SK-N-SH (cell line): ENCODE results near the gene RAB6B. TPM values are rescaled to one million over a fixed set of nuclear protein-coding genes. Genes with fewer than 3 reads are reported as not detected.

Experiments used
- CTCF ChIA-PET: fragments of 300-600, 350-600 bp; formaldehyde crosslinking; extraction: SDS; loops from one replicate; lab custom pipeline; 2021; lab: Yijun Ruan, JAX
- POLR2A ChIA-PET: fragments of 350-600 bp; sonication (Branson Sonifier 250); formaldehyde crosslinking; extraction: SDS; loops from one replicate; lab custom pipeline; 2020; ENCODE audit warnings: antibody characterized with exemption, inconsistent platforms; lab: Yijun Ruan, JAX
- DNase-seq: peaks from one replicate; pipeline ENCODE4 v3.0.0; 2012
- H2AFZ ChIP-seq: fragments of 200-600 bp; sonication (generic); 2 replicates; pipeline ENCODE4 v1.8.1; 2016; ENCODE audit warnings: antibody characterized with exemption, mild to moderate bottlenecking, low read depth
- H3F3A ChIP-seq: fragments of 200-600 bp; sonication (generic); replicated peaks from 2 replicates; pipeline ENCODE3; 2016; ENCODE audit warnings: antibody characterized with exemption, mild to moderate bottlenecking; ENCODE audit not compliant: insufficient read depth
- H3K27ac ChIP-seq, 2 experiments: fragments of 200-500 bp in 1 of 2; fragments of 200-600 bp in 1 of 2; sonication (Bioruptor generic) in 1 of 2; sonication (generic), shearing (Covaris generic) in 1 of 2; 2 replicates each; pipeline versions ENCODE4 v1.5.1 to v1.6.1; 2014 to 2016; ENCODE audit warnings: low read depth in 2 of 2, inconsistent platforms in 1 of 2, low read length in 1 of 2, mild to moderate bottlenecking in 1 of 2, mixed read lengths in 1 of 2
- H3K27me3 ChIP-seq: fragments of 200-600 bp; sonication (generic), shearing (Covaris generic); 2 replicates; pipeline ENCODE4 v1.6.1; 2016; ENCODE audit warnings: mixed run types; ENCODE audit not compliant: insufficient read depth
- H3K36me3 ChIP-seq, 2 experiments: fragments of 200-500 bp in 1 of 2; fragments of 200-600 bp in 1 of 2; sonication (Bioruptor generic) in 1 of 2; sonication (generic) in 1 of 2; replicated peaks in 1 of 2; 2 replicates each; pipeline versions ENCODE3 to v1.5.1; 2014 to 2016; ENCODE audit warnings: low read length in 1 of 2, mild to moderate bottlenecking in 1 of 2; ENCODE audit not compliant: insufficient read depth in 2 of 2, control insufficient read depth in 1 of 2
- H3K4me1 ChIP-seq, 2 experiments: fragments of 200-500 bp in 1 of 2; fragments of 200-600 bp in 1 of 2; sonication (Bioruptor generic) in 1 of 2; sonication (generic), shearing (Covaris generic) in 1 of 2; 2 replicates each; pipeline versions ENCODE4 v1.5.1 to v1.6.1; 2014 to 2016; ENCODE audit warnings: low read depth in 1 of 2, low read length in 1 of 2, mixed run types in 1 of 2; ENCODE audit not compliant: insufficient read depth in 2 of 2, control insufficient read depth in 1 of 2
- H3K4me2 ChIP-seq: fragments of 200-600 bp; sonication (generic), shearing (Covaris generic); 2 replicates; pipeline ENCODE4 v1.6.1; 2017; ENCODE audit warnings: mixed run types
- H3K4me3 ChIP-seq, 2 experiments: fragments of 200-500 bp in 1 of 2; fragments of 200-600 bp in 1 of 2; sonication (Bioruptor generic) in 1 of 2; sonication (generic), shearing (Covaris generic) in 1 of 2; 2 replicates each; pipeline versions ENCODE4 v1.5.1 to v1.8.1; 2014 to 2016; ENCODE audit warnings: low read depth in 2 of 2, inconsistent platforms in 1 of 2, low read length in 1 of 2, mild to moderate bottlenecking in 1 of 2, mixed read lengths in 1 of 2, moderate library complexity in 1 of 2
- H3K79me2 ChIP-seq: fragments of 200-600 bp; sonication (generic); 2 replicates; pipeline ENCODE4 v1.8.1; 2017; ENCODE audit warnings: mild to moderate bottlenecking; ENCODE audit not compliant: insufficient read depth
- H3K9ac ChIP-seq: fragments of 200-600 bp; sonication (generic); 2 replicates; pipeline ENCODE4 v1.6.1; 2017; ENCODE audit warnings: mixed run types
- H3K9me2 ChIP-seq: fragments of 200-600 bp; sonication (generic); 2 replicates; pipeline ENCODE4 v1.6.1; 2017; ENCODE audit warnings: mixed run types
- H3K9me3 ChIP-seq: fragments of 200-600 bp; sonication (generic); 2 replicates; pipeline ENCODE4 v1.6.1; 2017; ENCODE audit warnings: mixed run types, mild to moderate bottlenecking, moderate library complexity
- H4K20me1 ChIP-seq: fragments of 200-600 bp; sonication (generic); 2 replicates; pipeline ENCODE4 v1.6.1; 2017; ENCODE audit warnings: mild to moderate bottlenecking, mixed run types; ENCODE audit not compliant: insufficient read depth
- EP300 ChIP-seq, 2 experiments: IDR thresholded peaks; 2 replicates each; pipeline versions ENCODE4 v1.4.0 to v1.6.1; 2012; ENCODE audit warnings: borderline replicate concordance in 1 of 2, low read depth in 1 of 2, low read length in 1 of 2
- EZH2phosphoT487 ChIP-seq: fragments of 200-600 bp; sonication (generic); IDR thresholded peaks from 2 replicates; pipeline ENCODE4 v1.6.1; 2017; ENCODE audit warnings: low read depth, mixed run types, mild to moderate bottlenecking, antibody characterized with exemption, moderate library complexity, borderline replicate concordance
- FOXJ3 ChIP-seq: sonication (generic); formaldehyde crosslinking; IDR thresholded peaks from 2 replicates; pipeline ENCODE4 v1.5.1; 2020; ENCODE audit warnings: mild to moderate bottlenecking, missing genetic modification reagents
- FOXM1 ChIP-seq: IDR thresholded peaks from 2 replicates; pipeline ENCODE4 v1.4.0; 2012; ENCODE audit warnings: low read depth, mild to moderate bottlenecking
- GABPA ChIP-seq: IDR thresholded peaks from 2 replicates; pipeline ENCODE4 v1.4.0; 2012; ENCODE audit warnings: low read depth, mild to moderate bottlenecking
- GATA2 ChIP-seq: sonication (generic); formaldehyde crosslinking; IDR thresholded peaks from 2 replicates; pipeline ENCODE4 v1.5.0; 2020; ENCODE audit warnings: mild to moderate bottlenecking, missing genetic modification reagents
- MEF2A ChIP-seq: IDR thresholded peaks from 2 replicates; pipeline ENCODE4 v1.4.0; 2012; ENCODE audit warnings: low read depth, borderline replicate concordance
- MXI1 ChIP-seq: IDR thresholded peaks from 2 replicates; pipeline ENCODE4 v1.6.1; 2012; ENCODE audit warnings: mild to moderate bottlenecking, low read depth, low read length, improper control_type of control experiment
- NFIC ChIP-seq: IDR thresholded peaks from 2 replicates; pipeline ENCODE4 v1.4.0; 2012; ENCODE audit warnings: borderline replicate concordance
- POLR2AphosphoS5 ChIP-seq: IDR thresholded peaks from 2 replicates; pipeline ENCODE4 v1.6.1; 2012; ENCODE audit warnings: low read depth, low read length
- RCOR1 ChIP-seq: fragments of 150-350 bp; IDR thresholded peaks from 2 replicates; pipeline ENCODE4 v1.6.1; 2017; ENCODE audit warnings: antibody characterized with exemption, low read length
- RFX5 ChIP-seq: IDR thresholded peaks from 2 replicates; pipeline ENCODE4 v1.6.1; 2012; ENCODE audit warnings: mild to moderate bottlenecking, improper control_type of control experiment, low read length
- RXRA ChIP-seq: IDR thresholded peaks from 2 replicates; pipeline ENCODE4 v1.4.0; 2012; ENCODE audit warnings: low read depth, mild to moderate bottlenecking, borderline replicate concordance
- SIN3A ChIP-seq: IDR thresholded peaks from 2 replicates; pipeline ENCODE4 v1.6.1; 2012; ENCODE audit warnings: low read depth, mild to moderate bottlenecking, low read length, moderate library complexity, borderline replicate concordance
- TAF1 ChIP-seq: IDR thresholded peaks from 2 replicates; pipeline ENCODE4 v1.6.1; 2012; ENCODE audit warnings: low read depth, mild to moderate bottlenecking, low read length, moderate library complexity, borderline replicate concordance
- TEAD4 ChIP-seq: IDR thresholded peaks from 2 replicates; pipeline ENCODE4 v1.4.0; 2012; ENCODE audit warnings: mild to moderate bottlenecking, borderline replicate concordance; ENCODE audit not compliant: insufficient read depth
- WGBS: methylation state at CpG from one replicate; pipeline ENCODE4 v1.1.6; 2017; ENCODE audit warnings: low lambda C conversion rate; 5-methylcytosine and 5-hydroxymethylcytosine counted together
- polyA plus RNA-seq, 3 experiments: library from polyadenylated mRNA; depleted of rRNA; stranded (reverse); fragments of >200 nt; gene quantifications; 2 replicates each; pipeline ENCODE4 v1.2.3, GENCODE V29; 2012
- TF ChIP-seq, protein P1 (sequence below): fragments of 150-350 bp; IDR thresholded peaks from 2 replicates; pipeline ENCODE4 v1.6.1; 2016; ENCODE audit warnings: mild to moderate bottlenecking, low read depth, low read length
- TF ChIP-seq, protein P2 (sequence below): IDR thresholded peaks from 2 replicates; pipeline ENCODE4; 2012
- TF ChIP-seq, protein P3 (sequence below): fragments of 200-600 bp; sonication (generic); IDR thresholded peaks from 2 replicates; pipeline ENCODE4 v1.6.1; 2017; ENCODE audit warnings: antibody characterized with exemption, mild to moderate bottlenecking, moderate library complexity

Gene RAB6B
- polyA plus RNA-seq, 1 of the 3 experiments (the other 2 are of a cell fraction) = 9.3 TPM

DNA sequence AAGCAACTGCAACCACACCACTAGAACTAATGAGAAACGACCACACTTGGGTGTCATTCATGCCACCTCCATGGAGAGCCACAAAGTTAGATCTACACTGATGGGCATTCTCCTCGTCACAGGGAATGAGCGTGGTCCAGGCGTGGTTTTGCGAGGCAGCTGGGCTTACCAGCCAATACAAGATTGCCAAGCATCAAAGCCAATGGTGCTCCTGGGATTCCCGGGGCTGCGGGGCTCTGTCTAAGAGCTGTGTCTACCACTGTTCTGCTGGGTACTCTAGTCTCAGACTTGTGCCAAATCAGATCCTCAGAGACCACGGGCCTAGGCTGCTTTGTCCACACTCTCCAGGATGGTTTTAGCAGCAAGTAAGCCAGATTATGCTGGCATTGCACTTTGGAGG is 43.8 kb downstream of the RAB6B start:
- Histone ChIP-seq H3K36me3 (no peaks in the 10 kb centered on the region), H3K4me2 (no peak overlapping the region), H3F3A (no peaks in the 10 kb centered on the region), H3K27ac (no peak overlapping the region), H3K4me3 (no peak overlapping the region)
- CTCF ChIA-PET = no interaction called here
- DNase-seq = no peak
- TF ChIP-seq RCOR1 (no peak), FOXM1 (no peak), RFX5 (no peak), EZH2phosphoT487 (no peak), GABPA (no peak), EP300 (IDR thresholded peaks at IDR 0.05; ENCODE audit: borderline replicate concordance in 1 of 2, low read depth in 1 of 2, low read length in 1 of 2) (no peak), RXRA (no peak), MXI1 (no peak)
- TF ChIP-seq, all 33 proteins: peak for 0
- Histone ChIP-seq H3K9ac (no peak overlapping the region), H3K9me3 (no peaks in the 10 kb centered on the region), H3K79me2 (no peaks in the 10 kb centered on the region), H4K20me1 (no peaks in the 10 kb centered on the region), H3K27me3 (no peaks in the 10 kb centered on the region), H2AFZ (no peak overlapping the region), H3K9me2 (no peaks in the 10 kb centered on the region), H3K4me1 (no peaks in the 10 kb centered on the region; a peak in 1 of 4 replicates)
- whole genome bisulfite sequencing = 48% methylated on average over 6 of the region's 8 CpGs
- POLR2A ChIA-PET = no interaction called here

DNA sequence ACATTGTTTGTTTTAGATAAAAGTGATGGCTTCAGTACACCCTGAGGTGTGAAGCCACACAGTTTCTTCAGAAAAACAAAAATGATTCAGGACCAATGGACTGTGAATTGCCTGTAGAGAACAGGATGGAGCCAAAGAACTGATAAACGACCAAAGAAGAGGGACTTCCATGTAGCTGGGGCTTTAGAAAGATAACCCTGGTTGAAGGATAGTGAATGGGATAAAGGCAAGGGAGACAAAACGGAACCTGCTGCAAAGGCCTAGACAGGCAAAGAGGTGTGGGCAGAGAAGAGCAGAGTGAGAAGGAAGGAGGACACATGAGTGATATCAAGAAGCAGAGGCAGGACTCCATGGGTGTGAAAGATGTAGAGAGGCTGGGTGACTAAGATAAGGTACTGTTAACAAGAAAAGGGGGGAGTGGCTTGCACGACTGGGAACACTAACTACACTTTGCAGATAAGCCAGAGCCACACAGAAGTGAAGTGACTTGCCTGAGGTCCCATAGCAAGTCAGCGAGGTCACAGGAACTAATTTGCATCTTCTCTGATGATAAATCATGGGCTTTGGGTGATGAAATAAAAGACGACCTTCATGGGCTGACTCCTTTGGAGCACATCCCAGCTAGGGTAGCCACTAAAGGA is 44.3 kb downstream of the RAB6B start:
- ChIA-PET CTCF (interaction anchor here (0.6 kb wide), 1 partner anchor 457 kb away, joined by 3 read pairs; no protein-coding TSS in a partner anchor), POLR2A (no interaction called here)
- Histone ChIP-seq H3K9me2 (no peaks in the 10 kb centered on the region), H3K4me2 (no peak overlapping the region), H3F3A (no peaks in the 10 kb centered on the region), H3K4me3 (no peak overlapping the region), H3K79me2 (no peaks in the 10 kb centered on the region), H2AFZ (no peak overlapping the region), H3K9ac (no peak overlapping the region), H3K9me3 (no peaks in the 10 kb centered on the region), H3K36me3 (no peaks in the 10 kb centered on the region), H4K20me1 (no peaks in the 10 kb centered on the region), H3K27me3 (no peaks in the 10 kb centered on the region), H3K4me1 (no peaks in the 10 kb centered on the region; a peak in 1 of 4 replicates), H3K27ac (no peak overlapping the region)
- no peak for DNase-seq
- no peak for TF ChIP-seq EP300 (IDR thresholded peaks at IDR 0.05; ENCODE audit: borderline replicate concordance in 1 of 2, low read depth in 1 of 2, low read length in 1 of 2)
- TF ChIP-seq GATA2 (CRISPR knock-in tag) = no peak
- no peak for TF ChIP-seq MEF2A
- TF ChIP-seq POLR2AphosphoS5 = no peak
- WGBS = 56% methylated on average over 5 of the region's 5 CpGs

DNA sequence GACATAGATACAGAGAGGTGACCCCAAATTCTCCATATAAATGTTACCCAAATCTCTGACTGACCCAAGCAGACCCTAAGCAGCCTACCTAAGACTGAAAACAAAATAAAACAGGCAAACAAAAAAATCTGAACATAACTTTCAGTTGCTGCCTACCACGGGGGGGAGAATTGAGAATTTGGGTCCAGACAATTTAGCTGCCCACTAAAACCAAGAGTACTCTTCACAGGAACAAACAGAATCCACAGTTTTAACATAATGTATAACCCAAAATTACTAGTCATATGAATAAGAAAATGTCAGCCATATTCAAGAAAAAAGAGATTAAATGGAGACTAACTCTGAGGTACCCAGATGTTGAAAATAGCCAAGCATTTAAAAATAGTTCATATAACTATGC is 45.6 kb downstream of the RAB6B start:
- Histone ChIP-seq H2AFZ (no peak overlapping the region), H3K4me3 (no peak overlapping the region), H3K9ac (no peak overlapping the region), H3K27me3 (no peaks in the 10 kb centered on the region), H3F3A (no peaks in the 10 kb centered on the region), H3K79me2 (no peaks in the 10 kb centered on the region), H3K9me2 (no peaks in the 10 kb centered on the region), H3K36me3 (no peaks in the 10 kb centered on the region), H3K4me1 (no peaks in the 10 kb centered on the region; a peak in 1 of 4 replicates), H3K27ac (no peak overlapping the region), H3K9me3 (no peaks in the 10 kb centered on the region), H3K4me2 (no peak overlapping the region), H4K20me1 (no peaks in the 10 kb centered on the region)
- ChIA-PET POLR2A (no interaction called here), CTCF (interaction anchor here (0.9 to 1.3 kb wide), 2 partner anchors 21 to 78 kb away, joined by 3 read pairs; no protein-coding TSS in a partner anchor)
- 41% methylated on average over 1 of the region's 1 CpG for WGBS
- DNase-seq = no peak
- TF ChIP-seq MXI1 = no peak
- TF ChIP-seq FOXJ3 (CRISPR knock-in tag) = no peak
- TF ChIP-seq, protein P1, sequence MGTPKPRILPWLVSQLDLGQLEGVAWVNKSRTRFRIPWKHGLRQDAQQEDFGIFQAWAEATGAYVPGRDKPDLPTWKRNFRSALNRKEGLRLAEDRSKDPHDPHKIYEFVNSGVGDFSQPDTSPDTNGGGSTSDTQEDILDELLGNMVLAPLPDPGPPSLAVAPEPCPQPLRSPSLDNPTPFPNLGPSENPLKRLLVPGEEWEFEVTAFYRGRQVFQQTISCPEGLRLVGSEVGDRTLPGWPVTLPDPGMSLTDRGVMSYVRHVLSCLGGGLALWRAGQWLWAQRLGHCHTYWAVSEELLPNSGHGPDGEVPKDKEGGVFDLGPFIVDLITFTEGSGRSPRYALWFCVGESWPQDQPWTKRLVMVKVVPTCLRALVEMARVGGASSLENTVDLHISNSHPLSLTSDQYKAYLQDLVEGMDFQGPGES = no peak
- TF ChIP-seq NFIC = no peak
- no peak for TF ChIP-seq MEF2A
- TF ChIP-seq, protein P2, sequence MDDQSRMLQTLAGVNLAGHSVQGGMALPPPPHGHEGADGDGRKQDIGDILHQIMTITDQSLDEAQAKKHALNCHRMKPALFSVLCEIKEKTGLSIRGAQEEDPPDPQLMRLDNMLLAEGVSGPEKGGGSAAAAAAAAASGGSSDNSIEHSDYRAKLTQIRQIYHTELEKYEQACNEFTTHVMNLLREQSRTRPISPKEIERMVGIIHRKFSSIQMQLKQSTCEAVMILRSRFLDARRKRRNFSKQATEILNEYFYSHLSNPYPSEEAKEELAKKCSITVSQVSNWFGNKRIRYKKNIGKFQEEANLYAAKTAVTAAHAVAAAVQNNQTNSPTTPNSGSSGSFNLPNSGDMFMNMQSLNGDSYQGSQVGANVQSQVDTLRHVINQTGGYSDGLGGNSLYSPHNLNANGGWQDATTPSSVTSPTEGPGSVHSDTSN = no peak
- no peak for TF ChIP-seq POLR2AphosphoS5
- TF ChIP-seq RCOR1 = no peak
- TF ChIP-seq TAF1 = no peak
- TF ChIP-seq, protein P3, sequence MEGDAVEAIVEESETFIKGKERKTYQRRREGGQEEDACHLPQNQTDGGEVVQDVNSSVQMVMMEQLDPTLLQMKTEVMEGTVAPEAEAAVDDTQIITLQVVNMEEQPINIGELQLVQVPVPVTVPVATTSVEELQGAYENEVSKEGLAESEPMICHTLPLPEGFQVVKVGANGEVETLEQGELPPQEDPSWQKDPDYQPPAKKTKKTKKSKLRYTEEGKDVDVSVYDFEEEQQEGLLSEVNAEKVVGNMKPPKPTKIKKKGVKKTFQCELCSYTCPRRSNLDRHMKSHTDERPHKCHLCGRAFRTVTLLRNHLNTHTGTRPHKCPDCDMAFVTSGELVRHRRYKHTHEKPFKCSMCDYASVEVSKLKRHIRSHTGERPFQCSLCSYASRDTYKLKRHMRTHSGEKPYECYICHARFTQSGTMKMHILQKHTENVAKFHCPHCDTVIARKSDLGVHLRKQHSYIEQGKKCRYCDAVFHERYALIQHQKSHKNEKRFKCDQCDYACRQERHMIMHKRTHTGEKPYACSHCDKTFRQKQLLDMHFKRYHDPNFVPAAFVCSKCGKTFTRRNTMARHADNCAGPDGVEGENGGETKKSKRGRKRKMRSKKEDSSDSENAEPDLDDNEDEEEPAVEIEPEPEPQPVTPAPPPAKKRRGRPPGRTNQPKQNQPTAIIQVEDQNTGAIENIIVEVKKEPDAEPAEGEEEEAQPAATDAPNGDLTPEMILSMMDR = no peak
- no peak for TF ChIP-seq TEAD4
- TF ChIP-seq SIN3A = no peak
